ENCODE measurements around the gene ANK3. TPM values are rescaled to one million over a fixed set of nuclear protein-coding genes. Genes with fewer than 3 reads are reported as not detected.
A peak's percentile ranks its signal among the peaks of the same experiment; 100 is the strongest.

The ANK3 gene
- total RNA-seq, 1 donor from 2014 or later, result 4.0 TPM

DNA sequence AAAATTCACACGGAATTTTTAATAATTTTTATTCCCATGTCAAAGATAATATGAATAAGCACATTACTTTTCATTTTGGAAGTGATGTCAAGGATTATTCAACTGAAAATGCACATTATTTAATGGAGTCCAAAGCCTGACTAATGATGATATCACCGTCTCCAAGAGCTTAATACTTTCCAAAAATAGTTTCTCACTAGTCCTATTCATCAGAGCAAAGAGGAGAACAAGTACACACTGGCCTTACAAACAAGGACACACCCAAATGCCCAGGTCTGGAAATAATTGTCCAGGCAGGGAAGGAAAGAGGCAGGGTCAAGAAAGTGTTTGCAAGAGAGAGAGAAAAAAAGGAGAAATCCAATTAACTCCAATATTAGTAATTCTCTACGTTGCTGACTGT, 266.5 kb downstream of the ANK3 start:
- H3K27ac Mint-ChIP-seq, result no peak overlapping the region
- no peak for TF ChIP-seq CTCF (IDR thresholded peaks at IDR 0.05)
- DNase-seq (no peak), ATAC-seq (ENCODE audit: low read depth) (no peak)
- CTCF ChIA-PET, result no interaction called here
- POLR2A ChIA-PET, result no interaction called here
- H3K27me3 Mint-ChIP-seq, result no peaks in the 10 kb centered on the region
- no peak overlapping the region for H3K4me3 Mint-ChIP-seq
- no peaks in the 10 kb centered on the region for H3K4me1 Mint-ChIP-seq
- no peaks in the 10 kb centered on the region for H3K36me3 Mint-ChIP-seq (ENCODE audit: low read depth)
- intact Hi-C loops (cut with micrococcal nuclease), result no loop called here
- H3K9me3 Mint-ChIP-seq, result no peaks in the 10 kb centered on the region

DNA sequence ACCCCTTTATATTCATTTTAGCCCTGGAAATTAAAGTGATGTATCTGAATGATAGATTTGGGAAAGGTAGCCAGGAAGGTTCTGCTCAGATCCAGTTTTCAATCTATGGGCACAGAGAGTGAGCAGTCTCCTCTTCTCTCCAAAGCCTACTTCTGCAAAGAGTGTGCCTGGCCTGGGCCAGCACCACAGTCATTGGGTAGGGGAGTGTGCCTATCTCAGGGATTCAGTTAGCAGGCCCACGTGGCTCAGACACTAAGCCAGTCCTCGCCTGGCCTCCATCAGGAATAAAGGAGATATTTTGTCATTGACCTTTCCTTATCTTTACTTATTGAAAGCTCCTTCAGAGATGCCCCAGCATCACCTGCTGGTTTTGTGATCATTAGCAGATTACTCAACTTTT, 267.5 kb downstream of the ANK3 start:
- H3K9me3 Mint-ChIP-seq, result no peaks in the 10 kb centered on the region
- no peaks in the 10 kb centered on the region for H3K4me1 Mint-ChIP-seq
- H3K27me3 Mint-ChIP-seq, result no peaks in the 10 kb centered on the region
- H3K4me3 Mint-ChIP-seq, result no peak overlapping the region
- ChIA-PET POLR2A (no interaction called here), CTCF (no interaction called here)
- DNase-seq, result no peak
- no peak overlapping the region for H3K27ac Mint-ChIP-seq
- ATAC-seq (ENCODE audit: low read depth), result no peak
- intact Hi-C loops (cut with micrococcal nuclease), result no loop called here
- H3K36me3 Mint-ChIP-seq (ENCODE audit: low read depth), result no peaks in the 10 kb centered on the region
- no peak for TF ChIP-seq CTCF (IDR thresholded peaks at IDR 0.05)

DNA sequence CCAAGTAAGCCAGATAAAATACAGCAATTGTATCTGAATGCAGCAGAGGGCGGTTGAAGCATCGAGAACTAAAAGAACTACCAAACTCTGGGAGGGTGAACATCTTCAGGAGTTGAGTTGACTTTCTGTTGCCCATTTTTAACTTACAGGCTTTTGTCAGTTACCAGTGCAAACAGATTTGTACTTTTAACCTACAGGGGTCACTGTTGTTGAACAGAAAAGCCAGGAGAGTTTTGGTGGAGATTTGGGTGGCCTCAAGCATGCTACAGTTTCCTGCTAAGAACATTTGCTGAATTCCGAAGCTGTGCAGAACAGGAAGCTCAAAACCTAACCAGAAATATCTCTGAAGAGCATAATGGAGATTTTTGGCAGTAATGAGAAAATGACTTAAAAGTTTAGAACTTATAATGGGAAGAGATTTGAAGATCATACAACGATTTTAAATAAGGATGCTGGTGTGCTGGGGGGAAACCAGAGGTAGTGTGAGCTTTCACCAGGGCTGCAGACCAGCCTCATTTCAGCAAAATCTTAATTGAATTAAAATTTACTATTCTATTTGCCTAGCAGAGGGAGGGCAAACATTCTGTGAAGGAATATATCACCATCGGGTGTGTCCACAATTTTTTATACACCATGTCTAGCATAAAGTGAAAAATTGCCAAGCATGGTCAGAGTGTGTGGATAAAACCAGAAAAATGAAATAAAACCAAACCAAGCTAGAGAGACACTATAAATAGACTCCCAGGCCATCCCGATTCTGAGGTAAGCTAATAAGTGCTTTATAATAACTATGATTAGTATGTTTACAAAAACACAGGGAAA, 274.7 kb downstream of the ANK3 start:
- Mint-ChIP-seq H3K36me3 (ENCODE audit: low read depth) (no peaks in the 10 kb centered on the region), H3K4me3 (no peak overlapping the region), H3K4me1 (no peaks in the 10 kb centered on the region), H3K9me3 (no peaks in the 10 kb centered on the region), H3K27me3 (no peaks in the 10 kb centered on the region), H3K27ac (no peak overlapping the region)
- ATAC-seq (ENCODE audit: low read depth) (peak; percentile 64), DNase-seq (no peak)
- TF ChIP-seq CTCF (IDR thresholded peaks at IDR 0.05), result no peak
- ChIA-PET CTCF (interaction anchor here (0.6 to 3.3 kb wide), 18 partner anchors 14 to 531 kb away, joined by 3 to 18 read pairs (median 4); no protein-coding TSS in a partner anchor), POLR2A (no interaction called here)
- intact Hi-C loops (cut with micrococcal nuclease), result loop anchor here (1.0 to 10.0 kb wide), 5 partner anchors 93 to 1170 kb away; no protein-coding TSS in a partner anchor

GRCh38 chr10:60110739-60111138, 278.9 kb downstream of the ANK3 start:
- no peaks in the 10 kb centered on the region for H3K4me1 Mint-ChIP-seq
- no peaks in the 10 kb centered on the region for H3K27me3 Mint-ChIP-seq
- intact Hi-C loops (cut with micrococcal nuclease), result loop anchor here (5.0 to 10.0 kb wide), 2 partner anchors 852 to 1174 kb away; no protein-coding TSS in a partner anchor
- no peak for TF ChIP-seq CTCF (IDR thresholded peaks at IDR 0.05)
- ChIA-PET CTCF (interaction anchor here (1.3 kb wide), 1 partner anchor 10 kb away, joined by 4 read pairs; no protein-coding TSS in a partner anchor), POLR2A (no interaction called here)
- H3K4me3 Mint-ChIP-seq, result no peak overlapping the region
- H3K36me3 Mint-ChIP-seq (ENCODE audit: low read depth), result no peaks in the 10 kb centered on the region
- no peak for DNase-seq
- no peaks in the 10 kb centered on the region for H3K9me3 Mint-ChIP-seq
- ATAC-seq (ENCODE audit: low read depth), result no peak
- H3K27ac Mint-ChIP-seq, result no peak overlapping the region

DNA sequence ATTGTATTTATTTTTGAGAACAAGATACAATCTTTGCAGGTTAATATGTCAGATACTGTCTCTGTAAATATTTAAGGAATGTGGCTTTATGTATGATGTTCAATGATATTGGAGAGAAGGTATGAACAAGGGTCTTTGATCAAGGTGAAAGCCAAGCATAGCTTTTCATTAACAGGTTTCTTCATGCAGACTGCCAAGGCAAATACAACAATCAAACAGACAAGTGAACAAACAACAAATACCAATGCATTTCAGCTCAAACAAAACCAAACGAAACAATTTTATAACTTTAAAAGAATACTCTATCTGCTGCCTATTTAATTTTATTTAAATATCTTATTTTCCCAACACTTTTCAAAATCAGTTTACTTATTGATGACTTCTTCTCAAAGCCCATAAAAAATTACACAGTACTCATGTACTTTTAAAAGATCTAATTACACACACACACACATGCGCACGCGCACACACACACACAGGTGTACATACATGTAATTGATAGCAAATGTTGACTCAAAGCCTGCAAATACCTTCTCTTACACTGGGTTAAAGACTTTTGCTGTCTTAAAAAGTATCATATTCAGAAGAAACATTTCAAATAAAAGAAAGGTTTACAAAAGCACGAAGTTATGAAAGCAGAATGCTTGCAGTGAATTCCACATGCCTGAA, 282.2 kb downstream of the ANK3 start:
- intact Hi-C loops (cut with micrococcal nuclease), result no loop called here

More for the DNA sequence above, 282.2 kb downstream of the ANK3 start:
- Mint-ChIP-seq H3K4me3 (no peak overlapping the region), H3K27ac (no peak overlapping the region), H3K4me1 (no peaks in the 10 kb centered on the region), H3K27me3 (no peaks in the 10 kb centered on the region), H3K9me3 (no peaks in the 10 kb centered on the region), H3K36me3 (ENCODE audit: low read depth) (peaks cover 6% of the 10 kb centered on the region)
- no peak for TF ChIP-seq CTCF (IDR thresholded peaks at IDR 0.05)
- ATAC-seq (ENCODE audit: low read depth), result no peak
- ChIA-PET POLR2A (no interaction called here), CTCF (no interaction called here)
- DNase-seq, result no peak

Measured in activated B cell treated with CpG ODN at 0.5 μM for 24 hours (primary cell).